HepG2 (cell line): ENCODE results near the gene SLC22A23. TPM values are rescaled to one million over a fixed set of nuclear protein-coding genes. Genes with fewer than 3 reads are reported as not detected.

Experiments used
- CCDC6 ChIP-seq: sonication (generic); formaldehyde crosslinking; IDR thresholded peaks from 2 replicates; pipeline ENCODE4 v1.8.1; 2022; ENCODE audit warnings: mild to moderate bottlenecking, missing genetic modification reagents, moderate library complexity
- E2F2 ChIP-seq: sonication (generic); formaldehyde crosslinking; IDR thresholded peaks from 2 replicates; pipeline ENCODE4 v1.4.0; 2020; ENCODE audit warnings: missing genetic modification reagents, borderline replicate concordance
- HDAC2 ChIP-seq: sonication (generic); formaldehyde crosslinking; IDR thresholded peaks from 2 replicates; pipeline ENCODE4 v1.4.0; 2020; ENCODE audit warnings: missing genetic modification reagents
- HMG20A ChIP-seq: IDR thresholded peaks from 2 replicates; pipeline ENCODE4 v1.6.1; 2016; ENCODE audit warnings: borderline replicate concordance
- HNF4A ChIP-seq: sonication (generic); formaldehyde crosslinking; IDR thresholded peaks from 2 replicates; pipeline ENCODE4 v1.4.0; 2020; ENCODE audit warnings: missing genetic modification reagents
- HNF4G ChIP-seq, 2 experiments: sonication (generic) in 1 of 2; formaldehyde crosslinking in 1 of 2; IDR thresholded peaks; 2 replicates each; pipeline versions ENCODE4 v1.4.0 to v1.6.1; 2011 to 2020; ENCODE audit warnings: borderline replicate concordance in 2 of 2, low read depth in 2 of 2, mild to moderate bottlenecking in 2 of 2, low read length in 1 of 2, missing genetic modification reagents in 1 of 2, moderate library complexity in 1 of 2
- NCOR1 ChIP-seq: fragments of 200-600 bp; sonication (generic); IDR thresholded peaks from 2 replicates; pipeline ENCODE4 v1.7.0; 2017; ENCODE audit warnings: antibody characterized with exemption, low read length, borderline replicate concordance
- NFRKB ChIP-seq: fragments of 450-650 bp; IDR thresholded peaks from 2 replicates; pipeline ENCODE4 v1.6.1; 2017
- SAP130 ChIP-seq: IDR thresholded peaks from 2 replicates; pipeline ENCODE4 v1.6.1; 2016; ENCODE audit warnings: low read depth
- SP140L ChIP-seq: sonication (generic); formaldehyde crosslinking; IDR thresholded peaks from 2 replicates; pipeline ENCODE4 v1.4.0; 2020; ENCODE audit warnings: missing genetic modification reagents, borderline replicate concordance
- SP4 ChIP-seq: sonication (generic); formaldehyde crosslinking; IDR thresholded peaks from 2 replicates; pipeline ENCODE4 v1.8.1; 2023; ENCODE audit warnings: mild to moderate bottlenecking, missing genetic modification reagents
- YEATS2 ChIP-seq: sonication (generic); formaldehyde crosslinking; IDR thresholded peaks from 2 replicates; pipeline ENCODE4 v1.4.0; 2020; ENCODE audit warnings: missing genetic modification reagents, borderline replicate concordance
- ZBTB34 ChIP-seq: sonication (generic); formaldehyde crosslinking; IDR thresholded peaks from 2 replicates; pipeline ENCODE4 v1.8.0; 2022; ENCODE audit warnings: mild to moderate bottlenecking, missing genetic modification reagents
- ZNF180 ChIP-seq: sonication (generic); formaldehyde crosslinking; IDR thresholded peaks from 2 replicates; pipeline ENCODE4 v1.4.0; 2020; ENCODE audit warnings: low read depth, missing genetic modification reagents, borderline replicate concordance
- ZNF354B ChIP-seq: sonication (generic); formaldehyde crosslinking; IDR thresholded peaks from 2 replicates; pipeline ENCODE4 v1.8.0; 2022; ENCODE audit warnings: mild to moderate bottlenecking, missing genetic modification reagents
- polyA plus RNA-seq, 8 experiments: library from polyadenylated mRNA; depleted of rRNA in 3 of 8; stranded (reverse) in 7 of 8; unstranded in 1 of 8; fragments of >200 nt; fragmentation: Illumina TruSeq in 4 of 8; extraction: Trizol in 4 of 8; gene quantifications; 2 replicates each; pipeline versions ENCODE4 v1.2.1 to v1.2.3, GENCODE V29; 2011 to 2016; ENCODE audit warnings: low read depth in 4 of 8, missing spikeins in 1 of 8, mixed read lengths in 1 of 8; ENCODE audit not compliant: insufficient read depth in 1 of 8
- total RNA-seq, 5 experiments: library from RNA; depleted of rRNA; stranded (reverse); fragments of >200 nt; fragmentation: Illumina TruSeq; extraction: Trizol; gene quantifications; 2 replicates each; pipeline ENCODE4 v1.2.3, GENCODE V29; 2016; ENCODE audit warnings: low read depth in 1 of 5
- TF ChIP-seq, protein P1 (sequence below): sonication (generic); formaldehyde crosslinking; IDR thresholded peaks from 2 replicates; pipeline ENCODE4 v1.4.0; 2020; ENCODE audit warnings: mild to moderate bottlenecking, missing genetic modification reagents
- TF ChIP-seq, protein P2 (sequence below): sonication (generic); formaldehyde crosslinking; IDR thresholded peaks from 2 replicates; pipeline ENCODE4 v1.5.1; 2020; ENCODE audit warnings: missing genetic modification reagents, mild to moderate bottlenecking, borderline replicate concordance

Gene SLC22A23
- total and polyA plus RNA-seq, 2 of the 13 experiments (the other 11 are each of a cell fraction or from before 2014, with no cell fraction given), result 11.8 to 17.5 TPM

DNA sequence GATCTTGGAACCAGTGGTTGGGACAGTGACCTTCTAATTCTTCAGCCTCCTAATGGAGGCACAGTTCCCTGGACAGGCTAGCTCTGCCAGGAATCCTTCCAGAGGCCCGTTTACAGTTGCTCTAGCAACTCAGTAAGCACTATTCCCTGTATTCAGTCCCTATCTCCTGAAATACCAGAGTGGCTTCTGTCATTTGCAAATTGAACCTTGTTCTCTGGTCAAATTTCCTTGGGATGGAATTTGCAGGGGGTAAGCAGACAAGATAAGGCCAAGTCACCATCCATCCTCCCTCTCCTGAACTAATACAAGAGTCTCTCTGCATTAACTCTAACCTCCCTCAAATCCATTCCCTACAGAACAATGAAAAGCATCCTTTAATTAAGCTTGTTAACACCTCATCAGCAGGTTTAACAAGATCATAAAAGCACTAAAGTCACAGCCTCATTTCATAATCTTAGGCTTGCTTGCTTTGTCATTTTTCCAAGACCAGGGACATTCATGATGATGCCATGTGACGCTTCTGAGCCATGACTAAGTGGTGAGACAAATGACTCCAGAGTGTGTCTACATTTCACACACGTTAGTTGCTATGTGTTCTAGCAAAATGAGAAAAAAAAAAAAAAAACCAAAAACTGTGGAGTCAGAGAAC lies 37.1 kb downstream of the SLC22A23 start (continued):
- no peak for TF ChIP-seq ZNF354B
- TF ChIP-seq HNF4G (IDR thresholded peaks at IDR 0.05; ENCODE audit: borderline replicate concordance, low read depth, low read length), result peak; percentile 88
- peak; percentile 51; the same call in 1 of the 2 replicates for TF ChIP-seq HNF4G (CRISPR knock-in tag; IDR thresholded peaks at IDR 0.05; ENCODE audit: borderline replicate concordance, low read depth)
- TF ChIP-seq, protein P1, sequence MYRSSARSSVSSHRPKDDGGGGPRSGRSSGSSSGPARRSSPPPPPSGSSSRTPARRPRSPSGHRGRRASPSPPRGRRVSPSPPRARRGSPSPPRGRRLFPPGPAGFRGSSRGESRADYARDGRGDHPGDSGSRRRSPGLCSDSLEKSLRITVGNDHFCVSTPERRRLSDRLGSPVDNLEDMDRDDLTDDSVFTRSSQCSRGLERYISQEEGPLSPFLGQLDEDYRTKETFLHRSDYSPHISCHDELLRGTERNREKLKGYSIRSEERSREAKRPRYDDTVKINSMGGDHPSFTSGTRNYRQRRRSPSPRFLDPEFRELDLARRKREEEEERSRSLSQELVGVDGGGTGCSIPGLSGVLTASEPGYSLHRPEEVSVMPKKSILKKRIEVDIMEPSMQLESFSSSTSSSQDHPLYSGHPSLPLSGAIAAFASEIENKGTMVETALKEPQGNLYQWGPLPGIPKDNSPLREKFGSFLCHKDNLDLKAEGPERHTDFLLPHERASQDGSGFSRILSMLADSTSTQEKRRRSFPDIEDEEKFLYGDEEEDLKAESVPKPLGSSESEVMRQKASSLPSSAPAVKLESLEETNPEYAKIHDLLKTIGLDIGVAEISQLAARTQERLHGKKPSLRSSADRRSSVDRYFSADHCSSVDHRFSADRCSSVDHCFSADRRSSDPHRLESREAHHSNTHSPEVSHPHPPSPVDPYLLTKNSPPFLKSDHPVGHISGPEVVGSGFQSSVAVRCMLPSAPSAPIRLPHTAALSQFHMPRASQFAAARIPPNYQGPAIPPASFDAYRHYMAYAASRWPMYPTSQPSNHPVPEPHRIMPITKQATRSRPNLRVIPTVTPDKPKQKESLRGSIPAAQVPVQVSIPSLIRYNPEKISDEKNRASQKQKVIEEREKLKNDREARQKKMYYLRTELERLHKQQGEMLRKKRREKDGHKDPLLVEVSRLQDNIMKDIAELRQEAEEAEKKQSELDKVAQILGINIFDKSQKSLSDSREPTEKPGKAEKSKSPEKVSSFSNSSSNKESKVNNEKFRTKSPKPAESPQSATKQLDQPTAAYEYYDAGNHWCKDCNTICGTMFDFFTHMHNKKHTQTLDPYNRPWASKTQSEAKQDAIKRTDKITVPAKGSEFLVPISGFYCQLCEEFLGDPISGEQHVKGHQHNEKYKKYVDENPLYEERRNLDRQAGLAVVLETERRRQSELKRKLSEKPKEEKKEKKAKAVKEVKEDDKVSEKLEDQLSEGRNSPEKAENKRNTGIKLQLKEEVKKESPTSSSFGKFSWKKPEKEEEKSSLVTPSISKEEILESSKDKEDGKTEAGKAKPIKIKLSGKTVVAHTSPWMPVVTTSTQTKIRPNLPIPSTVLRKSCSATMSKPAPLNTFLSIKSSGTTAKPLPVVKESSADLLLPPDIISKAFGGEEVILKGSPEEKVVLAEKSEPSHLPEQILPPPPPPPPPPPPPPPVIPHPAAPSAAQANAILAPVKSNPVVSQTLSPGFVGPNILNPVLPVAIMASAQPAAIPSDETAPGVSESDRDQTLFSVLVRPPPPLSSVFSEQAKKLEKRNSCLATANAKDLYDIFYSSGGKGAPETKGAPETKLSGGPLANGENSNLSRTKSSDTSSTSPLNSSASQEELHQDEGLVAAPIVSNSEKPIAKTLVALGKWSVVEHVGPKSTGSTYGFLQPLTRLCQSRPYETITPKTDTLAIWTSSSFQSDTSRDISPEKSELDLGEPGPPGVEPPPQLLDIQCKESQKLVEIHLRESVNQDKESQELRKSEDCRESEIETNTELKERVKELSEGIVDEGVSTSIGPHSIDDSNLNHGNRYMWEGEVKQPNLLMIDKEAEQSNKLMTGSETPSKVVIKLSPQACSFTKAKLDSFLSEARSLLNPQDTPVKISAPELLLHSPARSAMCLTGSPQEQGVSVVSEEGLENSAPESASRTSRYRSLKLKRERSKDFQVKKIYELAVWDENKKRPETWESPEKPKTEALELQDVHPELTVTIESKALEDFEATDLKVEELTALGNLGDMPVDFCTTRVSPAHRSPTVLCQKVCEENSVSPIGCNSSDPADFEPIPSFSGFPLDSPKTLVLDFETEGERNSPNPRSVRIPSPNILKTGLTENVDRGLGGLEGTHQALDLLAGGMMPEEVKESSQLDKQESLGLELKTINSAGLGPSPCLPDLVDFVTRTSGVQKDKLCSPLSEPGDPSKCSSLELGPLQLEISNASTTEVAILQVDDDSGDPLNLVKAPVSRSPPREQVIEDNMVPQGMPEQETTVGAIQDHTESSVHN (CRISPR knock-in tag), result no peak
- peak; percentile 74 for TF ChIP-seq SAP130 (CRISPR knock-in tag)
- TF ChIP-seq NFRKB, result no peak
- no peak for TF ChIP-seq ZNF180
- TF ChIP-seq HMG20A (CRISPR knock-in tag), result peak; percentile 38; the same call in 1 of the 2 replicates
- no peak for TF ChIP-seq E2F2 (CRISPR knock-in tag)
- no peak for TF ChIP-seq SP4 (CRISPR knock-in tag)
- 0 out of 2 replicates have a peak, but pooled peaks have one; percentile 18 for TF ChIP-seq CCDC6 (CRISPR knock-in tag)
- peak; percentile 94 for TF ChIP-seq HNF4A (CRISPR knock-in tag)
- no peak for TF ChIP-seq YEATS2 (CRISPR knock-in tag)
- no peak for TF ChIP-seq ZBTB34 (CRISPR knock-in tag)
- no peak for TF ChIP-seq SP140L (CRISPR knock-in tag)
- TF ChIP-seq, protein P2, sequence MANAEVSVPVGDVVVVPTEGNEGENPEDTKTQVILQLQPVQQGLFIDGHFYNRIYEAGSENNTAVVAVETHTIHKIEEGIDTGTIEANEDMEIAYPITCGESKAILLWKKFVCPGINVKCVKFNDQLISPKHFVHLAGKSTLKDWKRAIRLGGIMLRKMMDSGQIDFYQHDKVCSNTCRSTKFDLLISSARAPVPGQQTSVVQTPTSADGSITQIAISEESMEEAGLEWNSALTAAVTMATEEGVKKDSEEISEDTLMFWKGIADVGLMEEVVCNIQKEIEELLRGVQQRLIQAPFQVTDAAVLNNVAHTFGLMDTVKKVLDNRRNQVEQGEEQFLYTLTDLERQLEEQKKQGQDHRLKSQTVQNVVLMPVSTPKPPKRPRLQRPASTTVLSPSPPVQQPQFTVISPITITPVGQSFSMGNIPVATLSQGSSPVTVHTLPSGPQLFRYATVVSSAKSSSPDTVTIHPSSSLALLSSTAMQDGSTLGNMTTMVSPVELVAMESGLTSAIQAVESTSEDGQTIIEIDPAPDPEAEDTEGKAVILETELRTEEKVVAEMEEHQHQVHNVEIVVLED (CRISPR knock-in tag), result 0 out of 2 replicates have a peak, but pooled peaks have one; percentile 27
- peak; percentile 61; the same call in 1 of the 2 replicates for TF ChIP-seq HDAC2 (CRISPR knock-in tag)
- peak; percentile 81 for TF ChIP-seq NCOR1
